Esophagus (tissue), 2 donors: ENCODE results near the gene GRM1. TPM values are rescaled to one million over a fixed set of nuclear protein-coding genes. Genes with fewer than 3 reads are reported as not detected.

Experiments used
- H3K27ac ChIP-seq, 2 donors: one replicate each; pipeline ENCODE4 v1.5.1; 2013; ENCODE audit warnings: low read depth in 2 of 2, mild to moderate bottlenecking in 2 of 2, inconsistent platforms in 1 of 2, low read length in 1 of 2, moderate library complexity in 1 of 2
- H3K27me3 ChIP-seq, 2 donors: one replicate each; pipeline ENCODE4 v1.6.1; 2013; ENCODE audit warnings: low read length in 2 of 2, control low read depth in 1 of 2, mild to moderate bottlenecking in 1 of 2; ENCODE audit not compliant: insufficient read depth in 2 of 2, control insufficient read depth in 1 of 2
- H3K36me3 ChIP-seq, 2 donors: one replicate each; pipeline ENCODE4 v1.6.1; 2013; ENCODE audit warnings: low read length in 1 of 2; ENCODE audit not compliant: control insufficient read depth in 2 of 2, insufficient read depth in 2 of 2
- H3K4me1 ChIP-seq, 2 donors: one replicate each; pipeline ENCODE4 v1.6.1; 2013; ENCODE audit warnings: low read length in 1 of 2; ENCODE audit not compliant: control insufficient read depth in 2 of 2, insufficient read depth in 2 of 2
- H3K4me3 ChIP-seq, 2 donors: one replicate each; pipeline ENCODE4 v1.5.1; 2013; ENCODE audit warnings: low read length in 2 of 2, mild to moderate bottlenecking in 2 of 2, low read depth in 1 of 2, moderate library complexity in 1 of 2
- H3K9me3 ChIP-seq, 2 donors: one replicate each; pipeline ENCODE4 v1.6.1; 2013; ENCODE audit warnings: mild to moderate bottlenecking in 2 of 2, low read depth in 1 of 2, low read length in 1 of 2, moderate library complexity in 1 of 2; ENCODE audit not compliant: control insufficient read depth in 2 of 2, insufficient read depth in 1 of 2
- WGBS, 2 donors: extraction: QIAGEN DNeasy Blood & Tissue Kit; methylation state at CpG; one replicate each; pipeline ENCODE4 v1.1.7; 2013; 5-methylcytosine and 5-hydroxymethylcytosine counted together
- polyA plus RNA-seq, 2 donors: library from polyadenylated mRNA; stranded (reverse); fragments of 200-250 nt; gene quantifications; one replicate each; pipeline ENCODE4 v1.2.3, GENCODE V29; 2013
- donor health status: healthy with polysubstance abuse.
- donor health status: Bipolar disorder and iron deficiency.

Gene GRM1
- polyA plus RNA-seq, 2 donors = 0.01 TPM; not detected in 1

- H3K4me1 ChIP-seq = no peaks in the 10 kb centered on the region
- WGBS, 2 donors = 49 to 63% methylated on average over 1 of the region's 1 CpG
- H3K27ac ChIP-seq = no peak overlapping the region
- no peaks in the 10 kb centered on the region for H3K36me3 ChIP-seq
- H3K9me3 ChIP-seq = no peaks in the 10 kb centered on the region
- H3K27me3 ChIP-seq = no peaks in the 10 kb centered on the region
- H3K4me3 ChIP-seq = no peak overlapping the region
Measured at GRCh38 chr6:146456886-146457285, 428.0 kb downstream of the GRM1 start.

GRCh38 chr6:146460941-146461340 is 432.1 kb downstream of the GRM1 start:
- Histone ChIP-seq H3K4me3 (no peak overlapping the region), H3K27ac (no peak overlapping the region), H3K27me3 (no peaks in the 10 kb centered on the region), H3K4me1 (no peaks in the 10 kb centered on the region), H3K9me3 (no peaks in the 10 kb centered on the region), H3K36me3 (no peaks in the 10 kb centered on the region)
- 72 to 80% methylated on average over 1 of the region's 1 CpG for WGBS, 2 donors

DNA sequence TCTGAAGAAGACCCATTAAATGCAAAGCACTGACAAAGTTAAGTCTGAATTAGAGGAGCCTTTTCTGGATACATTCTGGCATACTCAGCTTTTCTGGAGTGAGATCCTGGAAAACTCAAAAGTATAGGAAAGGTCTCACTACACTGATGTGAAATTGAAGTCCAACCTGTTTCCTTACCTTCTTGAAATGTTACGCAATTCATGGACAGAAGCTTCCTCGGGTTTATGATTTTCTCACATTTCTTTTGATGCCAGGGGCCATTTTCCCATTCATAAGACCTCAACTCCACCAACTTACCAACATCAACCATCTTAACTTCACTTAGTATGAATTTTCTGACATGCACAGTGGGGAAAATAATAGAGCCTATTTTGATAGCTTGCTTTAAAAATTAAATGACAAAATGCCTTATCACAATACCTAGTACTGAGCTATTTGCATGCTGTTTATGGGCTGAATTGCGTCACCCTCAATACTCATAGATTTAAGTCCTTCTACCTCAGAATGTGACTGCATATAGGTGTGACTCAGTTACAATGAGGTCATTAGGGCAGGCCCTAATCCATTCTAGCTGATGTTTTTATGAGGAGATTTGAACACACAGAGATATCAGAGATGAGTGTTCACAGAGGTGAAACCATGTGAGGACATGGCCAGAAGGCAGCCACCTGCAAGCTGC is 441.4 kb downstream of the GRM1 start:
- no peaks in the 10 kb centered on the region for H3K27me3 ChIP-seq
- H3K27ac ChIP-seq = no peak overlapping the region
- H3K9me3 ChIP-seq = no peaks in the 10 kb centered on the region
- H3K4me1 ChIP-seq = no peaks in the 10 kb centered on the region
- WGBS, 2 donors = 83 to 85% methylated on average over 3 of the region's 3 CpGs
- H3K36me3 ChIP-seq = no peaks in the 10 kb centered on the region
- H3K4me3 ChIP-seq = no peak overlapping the region

- Histone ChIP-seq H3K4me1 (no peaks in the 10 kb centered on the region), H3K27me3 (no peaks in the 10 kb centered on the region), H3K4me3 (no peak overlapping the region), H3K36me3 (no peaks in the 10 kb centered on the region), H3K9me3 (peaks cover 0 to 3% of the 10 kb centered on the region in 2 donors), H3K27ac (no peak overlapping the region)
- WGBS, 2 donors = 54 to 63% methylated on average over 3 of the region's 3 CpGs
Measured at GRCh38 chr6:146472918-146473317, 444.1 kb downstream of the GRM1 start.

DNA sequence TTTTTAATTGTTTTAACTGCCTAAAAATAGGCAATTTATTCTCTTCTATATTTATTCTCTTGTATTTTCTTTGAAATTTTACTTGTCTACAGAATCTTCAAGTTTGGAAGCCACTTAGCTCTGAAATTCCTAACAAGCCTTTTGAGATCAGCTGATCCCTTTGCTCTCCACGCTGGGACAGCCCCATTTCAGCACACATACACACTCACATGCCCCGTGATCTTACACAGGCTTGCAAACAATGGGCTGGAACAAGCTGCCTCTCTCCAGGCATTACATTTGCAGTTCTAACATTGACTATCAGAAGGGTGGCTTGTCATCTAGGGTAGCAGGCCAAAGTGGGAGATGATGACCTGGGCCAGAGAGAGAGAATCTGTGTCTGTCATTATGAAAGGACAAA is 452.7 kb downstream of the GRM1 start:
- Histone ChIP-seq H3K4me1 (no peaks in the 10 kb centered on the region), H3K27me3 (no peaks in the 10 kb centered on the region), H3K36me3 (no peaks in the 10 kb centered on the region), H3K9me3 (peaks cover 0 to 3% of the 10 kb centered on the region in 2 donors), H3K27ac (no peak overlapping the region), H3K4me3 (no peak overlapping the region)
- WGBS, 2 donors = 49 to 55% methylated on average over 2 of the region's 2 CpGs

GRCh38 chr6:146484411-146484810 is 455.5 kb downstream of the GRM1 start:
- Histone ChIP-seq H3K4me1 (no peaks in the 10 kb centered on the region), H3K36me3 (no peaks in the 10 kb centered on the region), H3K9me3 (peaks cover 0 to 3% of the 10 kb centered on the region in 2 donors), H3K27me3 (no peaks in the 10 kb centered on the region), H3K27ac (no peak overlapping the region), H3K4me3 (no peak overlapping the region)
- WGBS, 2 donors = 88 to 89% methylated on average over 3 of the region's 3 CpGs

Other genes with a start within 250 kb of the GRM1 start
- 1 to 10 TPM; 3.5 to 4.8 TPM for gene FBXO30, start 214.3 kb upstream of the GRM1 start, polyA plus RNA-seq
- gene SHPRH, start 64.7 kb upstream of the GRM1 start, polyA plus RNA-seq = 1 to 10 TPM; 2.7 to 3.4 TPM